ENCODE results near the gene CCR3. TPM values are rescaled to one million over a fixed set of nuclear protein-coding genes. Genes with fewer than 3 reads are reported as not detected.

The CCR3 gene
- total RNA-seq, 1 donor from 2014 or later: not detected

DNA sequence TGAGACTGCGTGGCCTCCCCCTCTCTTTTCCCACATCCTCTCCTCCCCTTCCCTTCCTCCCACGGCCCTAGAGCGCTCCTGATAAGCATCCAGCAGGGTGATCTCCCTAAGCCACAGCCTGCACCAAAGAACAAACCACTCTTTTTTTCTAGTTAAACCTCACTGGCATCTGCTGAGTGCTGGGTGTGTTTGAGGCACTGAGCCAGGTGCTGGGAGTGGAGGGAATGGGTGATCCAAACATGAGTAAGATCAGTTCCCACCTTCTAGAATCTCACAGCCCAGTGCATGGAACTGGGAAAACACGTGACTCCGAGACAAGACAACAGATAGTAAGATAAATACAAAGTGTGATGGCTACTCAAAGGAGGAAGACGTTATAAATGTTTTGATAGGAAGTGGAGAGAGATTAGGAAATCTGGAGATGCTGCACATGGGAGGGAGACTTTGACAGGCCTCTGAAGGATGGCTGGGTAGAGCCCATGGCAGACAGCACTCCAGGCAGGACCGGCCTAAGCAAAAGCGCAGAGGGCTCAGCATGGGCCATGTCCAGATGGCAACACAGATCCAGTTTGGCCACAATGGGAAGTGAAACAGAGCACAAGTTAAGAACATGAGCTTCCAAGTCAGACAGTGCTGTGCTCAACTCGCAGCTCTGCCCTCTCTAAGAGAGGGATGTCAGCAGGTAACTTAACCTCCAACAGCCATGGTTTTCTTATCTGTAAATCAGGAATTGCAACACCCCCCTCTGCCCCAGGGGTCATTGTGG lies 55.6 kb downstream of the CCR3 start:
- no peak for DNase-seq (ENCODE audit: low read depth in 2 of 2)

DNA sequence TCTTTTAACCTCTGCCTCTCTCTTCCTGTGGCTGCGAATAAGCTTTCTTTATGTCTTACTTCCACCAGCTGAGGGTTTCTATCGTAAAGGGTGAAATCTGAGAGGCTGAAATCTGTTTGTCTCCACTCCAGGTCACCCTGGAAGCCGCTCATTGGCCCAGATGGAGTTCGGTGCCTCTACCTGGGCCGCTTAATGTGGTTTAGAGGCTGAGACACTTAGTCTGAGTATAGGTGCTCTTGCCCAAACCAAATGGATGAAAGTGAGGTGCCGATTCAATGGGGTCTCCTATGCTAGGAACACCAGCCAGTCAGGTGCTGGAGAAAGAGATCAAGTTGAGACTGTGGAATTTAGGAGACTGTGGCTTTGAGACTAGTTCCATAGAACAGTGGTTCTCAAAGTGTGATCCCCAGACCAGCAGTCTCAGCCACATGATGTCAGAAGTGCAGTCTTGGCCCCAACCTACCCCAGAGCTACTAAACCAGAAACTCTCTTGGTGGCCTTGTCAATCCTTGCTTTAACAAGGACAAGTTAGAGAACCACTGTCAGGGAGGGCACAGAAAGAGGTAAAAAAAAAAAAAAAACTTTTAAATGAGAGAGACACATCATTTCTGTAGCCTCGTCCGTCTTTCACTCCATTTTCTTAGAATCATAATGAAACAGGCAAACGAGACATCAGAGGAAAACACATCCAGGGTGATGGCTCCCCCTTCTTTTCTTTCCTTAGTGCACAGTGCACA lies 56.8 kb downstream of the CCR3 start:
- no peak for DNase-seq (ENCODE audit: low read depth in 2 of 2)

DNA sequence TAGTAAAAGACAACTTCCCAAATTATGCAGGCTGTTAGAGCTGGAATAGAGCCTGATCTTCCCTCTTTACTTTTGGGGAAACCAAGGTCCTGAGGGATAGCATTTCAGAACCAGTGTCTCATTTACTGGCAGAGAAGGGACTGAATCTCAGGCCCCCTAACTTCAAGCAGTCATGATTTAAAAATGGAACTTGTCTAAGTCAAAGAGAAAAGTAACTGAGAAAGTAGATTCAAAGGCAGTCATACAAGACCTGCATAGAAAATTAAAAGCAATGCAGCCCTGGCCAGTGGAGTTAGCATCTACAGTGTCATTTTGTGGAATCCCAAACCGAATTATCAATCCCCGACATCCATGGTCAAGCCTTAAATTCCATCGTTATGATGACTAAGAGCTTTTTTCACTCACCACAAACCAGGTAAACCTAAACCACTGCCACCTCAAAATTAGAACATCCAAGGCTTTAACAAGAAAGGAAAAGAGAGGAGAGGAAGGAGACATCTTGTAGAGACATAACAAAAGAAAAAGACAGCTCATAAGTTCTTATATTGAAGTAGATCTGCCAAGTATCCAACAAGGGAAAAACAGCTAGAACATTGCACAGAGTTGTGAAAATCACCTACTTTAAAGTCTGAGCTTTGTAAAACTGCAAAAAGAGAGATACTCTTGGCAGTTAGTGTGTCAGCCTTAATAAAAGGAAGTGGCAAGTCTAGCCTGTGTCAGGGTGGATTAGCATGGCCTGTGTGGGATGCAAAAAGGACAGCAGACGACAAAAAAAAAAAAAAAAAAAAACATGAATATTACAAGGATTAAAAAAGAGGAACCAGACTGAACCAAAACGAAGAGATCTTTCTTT lies 57.6 kb downstream of the CCR3 start:
- DNase-seq (ENCODE audit: low read depth in 2 of 2): no peak

DNA sequence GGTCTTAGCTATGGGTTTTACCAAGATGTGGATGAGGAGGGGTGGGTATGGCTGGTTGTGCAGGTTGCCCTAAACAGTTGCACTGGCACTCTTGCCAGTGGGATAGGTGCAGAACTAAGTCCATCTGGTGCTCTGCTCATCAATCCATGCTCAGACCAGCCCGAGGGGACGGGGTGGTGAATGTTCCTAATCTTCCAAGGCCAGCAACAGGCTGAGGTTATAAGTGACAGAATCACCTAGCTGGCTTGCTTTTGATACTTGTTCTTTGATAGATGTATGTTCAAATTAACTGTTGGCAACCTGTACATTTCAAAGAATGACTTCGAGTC lies 58.2 kb downstream of the CCR3 start:
- no peak for DNase-seq (ENCODE audit: low read depth in 2 of 2)

DNA sequence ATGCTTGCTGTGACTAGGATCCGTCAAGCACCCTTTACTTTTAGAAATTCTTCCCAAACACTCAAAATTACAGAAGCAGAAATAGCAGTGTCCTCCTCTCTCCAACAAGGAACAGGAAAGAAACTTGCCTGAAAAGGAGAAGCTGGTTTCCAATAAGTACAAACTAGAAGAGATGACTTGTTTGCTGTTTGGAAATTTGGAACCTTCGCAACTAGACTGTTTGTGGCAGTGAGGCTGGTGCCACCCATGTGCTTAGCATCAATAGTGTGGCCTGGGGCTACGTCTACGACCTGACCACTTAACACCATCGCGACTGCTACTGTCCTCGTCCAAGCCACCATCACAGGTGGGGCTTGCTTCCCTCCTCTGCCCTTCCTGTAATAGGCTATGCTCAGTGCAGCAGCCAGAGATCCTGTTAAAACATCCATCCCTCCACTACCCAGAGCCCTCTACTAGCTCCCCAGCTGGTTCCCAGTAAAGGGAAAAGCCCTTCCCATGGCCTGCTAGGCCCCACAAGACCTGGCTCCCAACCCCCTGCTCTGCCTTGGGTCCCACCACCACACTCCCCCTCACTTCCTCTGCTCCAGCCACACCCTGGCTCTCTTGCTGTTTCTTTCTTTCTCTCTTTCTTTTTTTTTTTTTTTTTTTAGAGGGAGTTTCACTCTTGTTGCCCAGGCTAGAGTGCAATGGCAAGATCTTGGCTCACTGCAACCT lies 59.0 kb downstream of the CCR3 start:
- DNase-seq (ENCODE audit: low read depth in 2 of 2): no peak

DNA sequence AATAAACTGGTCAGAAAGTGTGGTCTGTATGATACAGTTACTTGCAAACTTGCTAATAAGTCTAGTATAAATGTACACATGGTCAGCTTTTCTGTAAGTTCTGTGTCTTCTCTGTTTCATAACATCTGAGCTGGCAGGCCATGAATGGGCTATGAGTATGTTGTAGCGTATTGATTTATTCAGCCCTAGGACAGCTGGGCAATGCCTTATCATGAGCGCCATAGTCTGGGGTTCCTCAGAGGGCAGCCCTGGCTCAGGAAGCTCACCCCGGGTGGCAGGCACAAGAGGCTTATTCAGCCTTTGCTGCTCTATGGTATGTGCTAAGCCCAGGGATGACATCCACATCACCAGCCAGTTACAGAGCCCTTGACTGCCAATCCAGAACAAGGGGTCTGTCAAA lies 61.0 kb downstream of the CCR3 start:
- no peak for DNase-seq (ENCODE audit: low read depth in 2 of 2)

DNA sequence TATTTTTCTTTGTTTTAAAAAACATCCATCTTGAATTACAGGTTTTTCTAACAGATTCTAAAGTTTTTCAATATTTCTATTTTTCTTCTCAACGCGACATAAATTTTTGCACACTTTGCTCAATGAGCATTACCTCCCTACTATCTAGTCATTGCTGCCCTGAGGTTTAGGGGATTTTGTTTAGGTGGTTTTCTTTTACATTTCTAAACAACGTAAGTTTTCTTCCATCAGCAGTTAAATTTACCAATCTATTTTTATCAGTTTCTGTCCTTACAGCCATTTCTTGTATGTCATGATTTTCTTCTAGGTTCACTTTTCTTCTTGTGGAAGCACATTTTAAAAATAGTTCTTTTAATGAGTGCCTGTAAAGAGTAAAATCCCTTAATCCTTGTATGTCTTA lies 62.5 kb downstream of the CCR3 start:
- no peak for DNase-seq (ENCODE audit: low read depth in 2 of 2)

DNA sequence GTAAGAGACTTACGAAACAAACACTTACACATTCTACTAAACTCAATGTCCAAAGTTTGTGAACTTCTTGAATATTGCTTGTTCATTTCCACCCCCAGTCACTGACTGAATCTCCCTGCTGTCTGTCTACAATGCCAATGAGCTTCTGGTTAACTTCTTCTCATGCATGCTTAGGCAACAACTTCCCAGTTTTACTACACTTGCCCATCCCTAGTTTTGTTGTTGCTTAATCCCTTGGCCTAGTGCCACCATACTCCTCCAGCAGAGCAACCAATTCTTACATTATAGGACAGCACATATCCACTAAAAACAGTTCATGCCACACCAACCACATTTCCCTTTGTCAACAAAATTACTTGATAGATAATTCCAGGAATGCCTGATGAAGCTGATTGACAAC lies 70.7 kb downstream of the CCR3 start:
- no peak for DNase-seq (ENCODE audit: low read depth in 2 of 2)

DNA sequence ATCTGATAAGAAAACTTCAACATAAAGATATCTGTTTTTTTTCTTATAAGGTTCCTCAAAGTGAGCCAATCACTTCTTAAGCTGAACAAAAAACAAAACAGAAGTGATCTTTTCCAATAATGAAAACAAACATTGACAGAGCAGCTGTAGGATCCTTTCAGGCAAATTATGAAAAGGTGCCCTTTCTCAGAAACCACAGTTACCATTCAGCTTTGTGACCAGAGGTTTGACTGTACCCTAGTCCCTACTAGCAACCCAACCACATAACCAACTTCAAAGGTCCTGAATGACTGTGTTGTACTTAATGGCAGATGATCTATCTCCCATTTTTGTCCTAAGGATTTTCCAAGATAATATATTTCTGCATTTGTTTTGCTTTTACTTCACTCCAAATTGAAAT lies 72.3 kb downstream of the CCR3 start:
- no peak for DNase-seq (ENCODE audit: low read depth in 2 of 2)

DNA sequence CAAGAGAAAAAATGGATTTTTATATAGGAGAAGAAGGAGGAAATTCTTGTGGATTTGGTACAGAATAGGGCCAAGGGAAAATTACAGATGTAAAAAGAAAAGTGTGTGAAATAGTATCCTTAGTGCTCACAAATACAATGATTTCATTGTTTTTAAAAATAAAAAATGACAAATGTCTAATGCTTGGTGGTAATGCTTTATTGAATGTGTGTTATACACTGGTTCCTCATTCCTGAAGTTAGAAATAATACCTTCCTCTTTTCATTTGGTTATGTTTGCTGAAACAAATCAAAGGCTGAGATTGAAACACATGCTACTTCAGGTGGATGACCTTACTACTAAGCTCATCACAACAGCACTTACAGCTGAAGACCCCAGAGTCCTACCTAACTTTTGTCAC lies 73.9 kb downstream of the CCR3 start:
- DNase-seq (ENCODE audit: low read depth in 2 of 2): no peak

Other genes with a start within 250 kb of the CCR3 start
- gene FYCO1, start 246.6 kb upstream of the CCR3 start, total RNA-seq: 9.6 and 11.5 TPM in 2 replicates
- not detected in 2 replicates for gene XCR1, start 215.0 kb upstream of the CCR3 start, total RNA-seq
- gene CCR1, start 34.1 kb upstream of the CCR3 start, total RNA-seq: not detected in 2 replicates
- gene CCR2, start 111.7 kb downstream of the CCR3 start, total RNA-seq: not detected in 2 replicates
- not detected in 2 replicates for gene CCR5, start 128.5 kb downstream of the CCR3 start, total RNA-seq
- gene CCRL2, start 164.8 kb downstream of the CCR3 start, total RNA-seq: 0.40 and 2.6 TPM in 2 replicates
- under 0.01 and 0.22 TPM in 2 replicates for gene LTF, start 222.4 kb downstream of the CCR3 start, total RNA-seq